Immature natural killer cell (primary cell): ENCODE measurements around the gene ATP10B. TPM values are rescaled to one million over a fixed set of nuclear protein-coding genes. Genes with fewer than 3 reads are reported as not detected.

Experiments
- DNase-seq, 3 donors: peaks; one replicate each; pipeline ENCODE4 v3.0.0; 2022; ENCODE audit warnings: mixed read lengths in 1 of 3
- H3K27ac Mint-ChIP-seq, 6 donors: one replicate each; pipeline ENCODE4 v1.8.0; 2020; ENCODE audit warnings: mixed read lengths in 6 of 6, mild to moderate bottlenecking in 5 of 6, inconsistent platforms in 4 of 6, moderate library complexity in 3 of 6
- H3K27me3 Mint-ChIP-seq, 3 donors: one replicate each; pipeline ENCODE4 v1.8.0; 2020 to 2021; ENCODE audit warnings: low read depth in 3 of 3, mild to moderate bottlenecking in 3 of 3, mixed read lengths in 3 of 3, moderate library complexity in 3 of 3, inconsistent platforms in 1 of 3
- H3K36me3 Mint-ChIP-seq, 3 donors: one replicate each; pipeline ENCODE4 v1.8.0; 2020; ENCODE audit warnings: mixed read lengths in 3 of 3, inconsistent platforms in 2 of 3, mild to moderate bottlenecking in 2 of 3
- H3K4me1 Mint-ChIP-seq, 2 donors: one replicate each; pipeline ENCODE4 v1.8.0; 2020; ENCODE audit warnings: inconsistent platforms in 2 of 2, mild to moderate bottlenecking in 2 of 2, mixed read lengths in 2 of 2, moderate library complexity in 1 of 2
- H3K4me3 Mint-ChIP-seq, 5 donors: one replicate each; pipeline ENCODE4 v1.8.0; 2020; ENCODE audit warnings: mild to moderate bottlenecking in 5 of 5, mixed read lengths in 5 of 5, inconsistent platforms in 3 of 5, moderate library complexity in 3 of 5
- H3K9me3 Mint-ChIP-seq, 6 donors: one replicate each; pipeline ENCODE4 v1.8.0; 2020; ENCODE audit warnings: mild to moderate bottlenecking in 6 of 6, mixed read lengths in 6 of 6, inconsistent platforms in 4 of 6, moderate library complexity in 3 of 6
- polyA plus RNA-seq, 3 donors: library from polyadenylated mRNA; unstranded; fragments of 300-500 nt; fragmentation: Illumina TruSeq; gene quantifications; one replicate each; pipeline ENCODE4 v1.2.3, GENCODE V29; 2021

The ATP10B gene
- polyA plus RNA-seq, 3 donors from 2014 or later, result not detected

GRCh38 chr5:160524827-160525226 is 327.2 kb downstream of the ATP10B start:
- no peak for DNase-seq
- Mint-ChIP-seq H3K4me3 (no peak overlapping the region), H3K4me1 (no peaks in the 10 kb centered on the region), H3K36me3 (peaks cover 0 to 4% (median 0%) of the 10 kb centered on the region in 3 donors), H3K9me3 (no peaks in the 10 kb centered on the region), H3K27me3 (peaks cover 0 to 2% (median 2%) of the 10 kb centered on the region in 3 donors), H3K27ac (no peak overlapping the region)

- Mint-ChIP-seq H3K27me3 (peaks cover 0 to 2% (median 2%) of the 10 kb centered on the region in 3 donors), H3K36me3 (peaks cover 0 to 4% (median 0%) of the 10 kb centered on the region in 3 donors), H3K4me3 (no peak overlapping the region), H3K27ac (no peak overlapping the region), H3K4me1 (no peaks in the 10 kb centered on the region), H3K9me3 (no peaks in the 10 kb centered on the region)
- no peak for DNase-seq
Observed at GRCh38 chr5:160523502-160524163, 328.4 kb downstream of the ATP10B start.

- Mint-ChIP-seq H3K9me3 (no peaks in the 10 kb centered on the region), H3K36me3 (peaks cover 0 to 4% (median 0%) of the 10 kb centered on the region in 3 donors), H3K4me3 (no peak overlapping the region), H3K27ac (no peak overlapping the region), H3K4me1 (no peaks in the 10 kb centered on the region), H3K27me3 (peaks cover 0 to 2% (median 0%) of the 10 kb centered on the region in 3 donors)
- no peak for DNase-seq
Observed at GRCh38 chr5:160521392-160521663, 330.7 kb downstream of the ATP10B start.

- H3K9me3 Mint-ChIP-seq, result no peaks in the 10 kb centered on the region
- H3K27me3 Mint-ChIP-seq, result peaks cover 0 to 2% (median 0%) of the 10 kb centered on the region in 3 donors
- H3K27ac Mint-ChIP-seq, result no peak overlapping the region
- H3K36me3 Mint-ChIP-seq, result peaks cover 0 to 4% (median 0%) of the 10 kb centered on the region in 3 donors
- DNase-seq, result no peak
- H3K4me3 Mint-ChIP-seq, result no peak overlapping the region
- no peaks in the 10 kb centered on the region for H3K4me1 Mint-ChIP-seq
Observed at GRCh38 chr5:160520609-160521391, 331.2 kb downstream of the ATP10B start.

- no peak for DNase-seq
- no peaks in the 10 kb centered on the region for H3K4me1 Mint-ChIP-seq
- peaks cover 0 to 2% (median 0%) of the 10 kb centered on the region in 3 donors for H3K27me3 Mint-ChIP-seq
- no peak overlapping the region for H3K4me3 Mint-ChIP-seq
- no peaks in the 10 kb centered on the region for H3K36me3 Mint-ChIP-seq
- H3K27ac Mint-ChIP-seq, result no peak overlapping the region
- H3K9me3 Mint-ChIP-seq, result no peaks in the 10 kb centered on the region
Observed at GRCh38 chr5:160516696-160517530, 335.1 kb downstream of the ATP10B start.

GRCh38 chr5:160514866-160515265 is 337.1 kb downstream of the ATP10B start:
- Mint-ChIP-seq H3K27ac (no peak overlapping the region), H3K4me1 (no peaks in the 10 kb centered on the region), H3K4me3 (no peak overlapping the region), H3K36me3 (no peaks in the 10 kb centered on the region), H3K9me3 (no peaks in the 10 kb centered on the region), H3K27me3 (peaks cover 0 to 4% (median 2%) of the 10 kb centered on the region in 3 donors)
- DNase-seq, result no peak

GRCh38 chr5:160514191-160514590 is 337.8 kb downstream of the ATP10B start:
- H3K36me3 Mint-ChIP-seq, result no peaks in the 10 kb centered on the region
- H3K4me3 Mint-ChIP-seq, result no peak overlapping the region
- H3K27ac Mint-ChIP-seq, result no peak overlapping the region
- H3K27me3 Mint-ChIP-seq, result peaks cover 0 to 4% (median 2%) of the 10 kb centered on the region in 3 donors
- H3K4me1 Mint-ChIP-seq, result peaks cover 0 to 4% of the 10 kb centered on the region in 2 donors
- DNase-seq, result no peak
- H3K9me3 Mint-ChIP-seq, result no peaks in the 10 kb centered on the region

GRCh38 chr5:160513485-160513884 is 338.5 kb downstream of the ATP10B start:
- DNase-seq, result no peak
- H3K27ac Mint-ChIP-seq, result peak overlapping the region in 1 of 6 donors; percentile 7
- H3K9me3 Mint-ChIP-seq, result no peaks in the 10 kb centered on the region
- H3K4me3 Mint-ChIP-seq, result no peak overlapping the region
- H3K4me1 Mint-ChIP-seq, result peaks cover 6 to 11% of the 10 kb centered on the region in 2 donors
- H3K27me3 Mint-ChIP-seq, result peaks cover 0 to 4% (median 2%) of the 10 kb centered on the region in 3 donors
- H3K36me3 Mint-ChIP-seq, result no peaks in the 10 kb centered on the region
